Vagina (tissue), 2 donors: ENCODE measurements around the gene SWI5. TPM values are rescaled to one million over a fixed set of nuclear protein-coding genes. Genes with fewer than 3 reads are reported as not detected.
A peak's percentile ranks its signal among the peaks of the same experiment; 100 is the strongest.

Source experiments
- DNase-seq, 2 donors: peaks; one replicate each; pipeline ENCODE4 v3.0.0-alpha.2; 2017; ENCODE audit errors: extremely low spot score in 2 of 2
- H3K27ac ChIP-seq: fragments of 200-600 bp; sonication (generic); one replicate; pipeline ENCODE4 v1.5.1; 2019
- H3K27me3 ChIP-seq: fragments of 200-600 bp; sonication (generic); one replicate; pipeline ENCODE4 v1.5.1; 2019
- H3K36me3 ChIP-seq, 2 donors: fragments of 200-600 bp; sonication (generic); one replicate each; pipeline ENCODE4 v1.5.1; 2017 to 2019
- H3K4me1 ChIP-seq: fragments of 200-600 bp; sonication (generic); one replicate; pipeline ENCODE4 v1.5.1; 2019
- H3K4me3 ChIP-seq, 2 donors: fragments of 200-600 bp; sonication (generic); 1 replicate in 1 of 2; 2 replicates in 1 of 2; pipeline ENCODE4 v1.5.1; 2016 to 2019
- H3K9me3 ChIP-seq: fragments of 200-600 bp; sonication (generic); one replicate; pipeline ENCODE4 v1.5.1; 2019
- CTCF ChIP-seq, 3 experiments: fragments of 450-650 bp in 2 of 3; fragments of 200-600 bp in 1 of 3; sonication (generic) in 1 of 3; IDR thresholded peaks; one replicate each; pipeline ENCODE4 v1.5.1; 2017 to 2019; ENCODE audit warnings: antibody characterized with exemption in 3 of 3, mild to moderate bottlenecking in 2 of 3, moderate library complexity in 2 of 3
- POLR2A ChIP-seq, 2 donors: fragments of 450-650 bp; IDR thresholded peaks; one replicate each; pipeline ENCODE4 v1.6.1; 2017; ENCODE audit warnings: antibody characterized with exemption in 2 of 2, mild to moderate bottlenecking in 2 of 2, moderate library complexity in 2 of 2
- POLR2AphosphoS5 ChIP-seq, 2 donors: sonication (generic); formaldehyde crosslinking; IDR thresholded peaks; one replicate each; pipeline ENCODE4 v1.9.0; 2017; ENCODE audit warnings: antibody characterized with exemption in 2 of 2, mild to moderate bottlenecking in 2 of 2, low read depth in 1 of 2; ENCODE audit not compliant: insufficient read depth in 1 of 2
- intact Hi-C: fragments of 100-400 bp; cut with DNase I; formaldehyde crosslinking; loops from one replicate; pipeline ENCODE4 v1.15.1; 2023
- total RNA-seq: library from RNA; depleted of rRNA; stranded (reverse); fragments of >200 nt; gene quantifications from one replicate; pipeline ENCODE4 v1.2.3, GENCODE V29; 2016

Gene SWI5
- total RNA-seq, 1 donor from 2014 or later = 42.7 TPM

- no peaks in the 10 kb centered on the region for H3K27me3 ChIP-seq
- intact Hi-C loops = loop anchor here (5.0 kb wide), 1 partner anchor 1440 kb away; no protein-coding TSS in a partner anchor
- no peak for DNase-seq
- H3K27ac ChIP-seq = no peak overlapping the region
- no peaks in the 10 kb centered on the region for H3K9me3 ChIP-seq
- peaks cover 0 to 41% of the 10 kb centered on the region in 2 donors for H3K36me3 ChIP-seq
- no peak for TF ChIP-seq POLR2A (IDR thresholded peaks at IDR 0.05)
- no peak for TF ChIP-seq POLR2AphosphoS5 (IDR thresholded peaks at IDR 0.05; ENCODE audit: insufficient read depth in 1 of 2, low read depth in 1 of 2)
- no peak for TF ChIP-seq CTCF (IDR thresholded peaks at IDR 0.05)
- no peak overlapping the region for H3K4me3 ChIP-seq
- H3K4me1 ChIP-seq = peaks cover 15% of the 10 kb centered on the region
These were observed 41.6 kb downstream of the SWI5 start for GRCh38 chr9:128317629-128318028.

DNA sequence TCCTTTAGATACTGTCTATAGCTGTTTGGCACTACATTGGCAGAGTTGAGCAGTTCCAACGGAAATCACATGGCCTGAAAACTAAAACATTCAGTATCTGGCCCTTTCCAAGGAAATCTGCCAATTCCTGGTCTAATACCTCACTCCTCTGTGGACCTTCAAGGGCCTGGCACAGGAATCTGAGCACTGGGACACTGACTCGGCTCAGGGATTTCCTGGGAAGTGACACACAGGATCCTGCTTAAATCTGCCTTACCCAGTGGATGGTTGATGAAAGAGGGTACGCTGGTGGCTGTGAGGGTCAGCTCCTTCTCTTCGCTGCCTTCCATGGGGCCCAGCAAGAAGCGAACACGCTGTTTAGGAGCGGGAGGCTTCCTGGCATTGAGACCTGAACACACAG, 45.3 kb downstream of the SWI5 start:
- H3K4me1 ChIP-seq = peaks cover 40% of the 10 kb centered on the region
- TF ChIP-seq CTCF (IDR thresholded peaks at IDR 0.05) (no peak), POLR2A (IDR thresholded peaks at IDR 0.05) (no peak), POLR2AphosphoS5 (IDR thresholded peaks at IDR 0.05; ENCODE audit: insufficient read depth in 1 of 2, low read depth in 1 of 2) (no peak)
- no peaks in the 10 kb centered on the region for H3K9me3 ChIP-seq
- no peak overlapping the region for H3K27ac ChIP-seq
- intact Hi-C loops = no loop called here
- H3K36me3 ChIP-seq = peaks cover 0 to 27% of the 10 kb centered on the region in 2 donors
- H3K27me3 ChIP-seq = no peaks in the 10 kb centered on the region
- H3K4me3 ChIP-seq = peak overlapping the region; percentile 78 to 80
- no peak for DNase-seq

GRCh38 chr9:128321879-128322403, 45.9 kb downstream of the SWI5 start:
- TF ChIP-seq POLR2AphosphoS5 (IDR thresholded peaks at IDR 0.05; ENCODE audit: insufficient read depth in 1 of 2, low read depth in 1 of 2) = no peak
- no peak for TF ChIP-seq POLR2A (IDR thresholded peaks at IDR 0.05)
- no peak for TF ChIP-seq CTCF (IDR thresholded peaks at IDR 0.05)
- Histone ChIP-seq H3K27ac (peak overlapping the region; percentile 90), H3K4me3 (peak overlapping the region; percentile 78 to 80), H3K27me3 (no peaks in the 10 kb centered on the region), H3K9me3 (no peaks in the 10 kb centered on the region), H3K36me3 (peaks cover 0 to 27% of the 10 kb centered on the region in 2 donors), H3K4me1 (peaks cover 40% of the 10 kb centered on the region)
- no peak for DNase-seq
- intact Hi-C loops = no loop called here

- Histone ChIP-seq H3K27ac (peak within 1 kb of the TSS; percentile 90), H3K4me1 (peaks cover 40% of the 10 kb centered on the region), H3K9me3 (no peaks in the 10 kb centered on the region), H3K4me3 (peak within 1 kb of the TSS; percentile 78 to 80), H3K27me3 (no peaks in the 10 kb centered on the region), H3K36me3 (peaks cover 0 to 22% of the 10 kb centered on the region in 2 donors)
- intact Hi-C loops = no loop called here
- DNase-seq = peak in 1 of 2 donors; percentile 96
- TF ChIP-seq CTCF (IDR thresholded peaks at IDR 0.05) = peak in 1 of 3 experiments; percentile 21
- TF ChIP-seq POLR2AphosphoS5 (IDR thresholded peaks at IDR 0.05; ENCODE audit: insufficient read depth in 1 of 2, low read depth in 1 of 2) = peak; percentile 92 to 93
- TF ChIP-seq POLR2A (IDR thresholded peaks at IDR 0.05) = no peak
These were observed 46.5 kb downstream of the SWI5 start, which contains the start of the genes COQ4 and TRUB2 for GRCh38 chr9:128322404-128323211. TSS of gene COQ4 (plus strand) at chr9:128322839. CDS start at chr9:128322859, 20 bp downstream. TSS of gene TRUB2 (minus strand) at chr9:128322447. CDS start at chr9:128322408, 39 bp downstream.
